HCT116 (cell line): ENCODE data around the gene TRIP13. TPM values are rescaled to one million over a fixed set of nuclear protein-coding genes. Genes with fewer than 3 reads are reported as not detected.

Experiments used
- ATAC-seq: fragments of 200-7000 bp; cut with Tn5 transposase; 2 replicates; pipeline ENCODE4 v1.9.1; 2020; ENCODE audit warnings: mild to moderate bottlenecking, moderate library complexity
- BruUV-seq: library from RNA; stranded (reverse); fragments of 400-500 nt; replicated peaks from 2 replicates; lab custom pipeline; 2021; lab: Mats Ljungman, UMichigan
- CTCF ChIA-PET: fragments of 300-600 bp; sonication (Branson Sonifier 250); formaldehyde crosslinking; loops from one replicate; lab custom pipeline; 2021; ENCODE audit warnings: antibody characterized with exemption; lab: Charles Lee
- POLR2A ChIA-PET: fragments of 300-600, 350-600 bp; sonication (Branson Sonifier 250); formaldehyde crosslinking; loops from one replicate; lab custom pipeline; 2021; ENCODE audit warnings: antibody characterized with exemption; lab: Charles Lee
- RAD21 ChIA-PET, 2 experiments: fragments of 300-600 bp; sonication (Branson Sonifier 250); formaldehyde crosslinking; loops; one replicate each; lab custom pipeline; 2023; ENCODE audit warnings: low total read pairs in 2 of 2; ENCODE audit not compliant: uncharacterized antibody in 2 of 2, unreplicated experiment in 2 of 2, low non-redundant PET in 1 of 2; lab: Charles Lee
- DNase-seq: peaks from one replicate; pipeline ENCODE4 v3.0.0-alpha.2; 2010; ENCODE audit warnings: low read depth, low spot score
- H2AFZ ChIP-seq: fragments of 200-600 bp; shearing (Covaris generic), sonication (generic); 2 replicates; pipeline ENCODE4 v1.6.1; 2017; ENCODE audit warnings: low read depth, mixed run types, mixed read lengths, antibody characterized with exemption, low read length; ENCODE audit not compliant: poor library complexity, severe bottlenecking
- H3K27ac ChIP-seq: 2 replicates; pipeline ENCODE4 v1.5.1; 2012; ENCODE audit warnings: low read depth, low read length
- H3K27me3 ChIP-seq: fragments of 200-600 bp; sonication (generic); 2 replicates; pipeline ENCODE4 v1.6.1; 2016; ENCODE audit warnings: mixed run types, low read length, mixed read lengths; ENCODE audit not compliant: insufficient read depth
- H3K36me3 ChIP-seq, 2 experiments: fragments of 200-500 bp in 1 of 2; fragments of 200-600 bp in 1 of 2; sonication (Bioruptor generic) in 1 of 2; sonication (generic) in 1 of 2; 2 replicates each; pipeline versions ENCODE4 v1.5.1 to v1.6.1; 2014 to 2016; ENCODE audit warnings: low read length in 2 of 2, inconsistent platforms in 1 of 2, mixed read lengths in 1 of 2, mixed run types in 1 of 2; ENCODE audit not compliant: insufficient read depth in 2 of 2, control insufficient read depth in 1 of 2
- H3K4me1 ChIP-seq, 2 experiments: fragments of 200-600 bp in 1 of 2; sonication (generic) in 1 of 2; 2 replicates each; pipeline versions ENCODE4 v1.5.1 to v1.6.1; 2012 to 2017; ENCODE audit warnings: low read length in 2 of 2, inconsistent platforms in 1 of 2, mild to moderate bottlenecking in 1 of 2, mixed read lengths in 1 of 2, mixed run types in 1 of 2, moderate library complexity in 1 of 2; ENCODE audit not compliant: insufficient read depth in 2 of 2, control insufficient read depth in 1 of 2
- H3K4me2 ChIP-seq: fragments of 200-600 bp; sonication (generic); 2 replicates; pipeline ENCODE4 v1.6.1; 2017; ENCODE audit warnings: mixed run types, low read length, mixed read lengths
- H3K4me3 ChIP-seq, 2 experiments: fragments of 200-600 bp in 1 of 2; sonication (generic) in 1 of 2; replicated peaks in 1 of 2; 2 replicates each; pipeline ENCODE4 v1.5.1; 2011 to 2016; ENCODE audit warnings: low read length in 2 of 2, control low read depth in 1 of 2, low read depth in 1 of 2, mild to moderate bottlenecking in 1 of 2, mixed read lengths in 1 of 2, mixed run types in 1 of 2
- H3K79me2 ChIP-seq: fragments of 200-600 bp; sonication (generic); 2 replicates; pipeline ENCODE4 v1.6.1; 2017; ENCODE audit warnings: mild to moderate bottlenecking, mixed run types, low read length, moderate library complexity, mixed read lengths; ENCODE audit not compliant: insufficient read depth
- H3K9ac ChIP-seq: fragments of 200-600 bp; sonication (generic); 2 replicates; pipeline ENCODE4 v1.6.1; 2016; ENCODE audit warnings: low read length, mixed read lengths
- H3K9me2 ChIP-seq: fragments of 200-600 bp; sonication (generic), shearing (Covaris generic); 2 replicates; pipeline ENCODE4 v1.6.1; 2017; ENCODE audit warnings: mixed run types, mild to moderate bottlenecking, moderate library complexity; ENCODE audit not compliant: insufficient read depth
- H3K9me3 ChIP-seq, 2 experiments: fragments of 200-500 bp in 1 of 2; fragments of 200-600 bp in 1 of 2; sonication (Bioruptor generic) in 1 of 2; sonication (generic) in 1 of 2; 2 replicates each; pipeline ENCODE4 v1.6.1; 2014 to 2017; ENCODE audit warnings: low read length in 2 of 2, mixed read lengths in 2 of 2, inconsistent platforms in 1 of 2, low read depth in 1 of 2, mild to moderate bottlenecking in 1 of 2, mixed run types in 1 of 2, moderate library complexity in 1 of 2; ENCODE audit not compliant: control insufficient read depth in 1 of 2, insufficient read depth in 1 of 2
- H4K20me1 ChIP-seq: fragments of 200-600 bp; sonication (generic), shearing (Covaris generic); 2 replicates; pipeline ENCODE4 v1.6.1; 2017; ENCODE audit warnings: mixed run types, mild to moderate bottlenecking, moderate library complexity; ENCODE audit not compliant: insufficient read depth
- CBX3 ChIP-seq: IDR thresholded peaks from 2 replicates; pipeline ENCODE4 v1.6.1; 2012; ENCODE audit warnings: low read depth
- CTCF ChIP-seq, 3 experiments: fragments of 200-600 bp in 1 of 3; sonication (generic) in 1 of 3; IDR thresholded peaks in 2 of 3; conservative IDR thresholded peaks in 1 of 3; 2 replicates each; pipeline ENCODE4 v1.5.1; 2012 to 2017; ENCODE audit warnings: low read depth in 2 of 3, low read length in 2 of 3, antibody characterized with exemption in 1 of 3, borderline replicate concordance in 1 of 3, control low read depth in 1 of 3, mild to moderate bottlenecking in 1 of 3, mixed read lengths in 1 of 3, mixed run types in 1 of 3, moderate library complexity in 1 of 3; ENCODE audit not compliant: insufficient read depth in 1 of 3
- EZH2phosphoT487 ChIP-seq: fragments of 200-600 bp; IDR thresholded peaks from 2 replicates; pipeline ENCODE4 v1.6.1; 2018; ENCODE audit warnings: antibody characterized with exemption, borderline replicate concordance
- ZBTB33 ChIP-seq: IDR thresholded peaks from 2 replicates; pipeline ENCODE4 v1.6.1; 2011; ENCODE audit warnings: mild to moderate bottlenecking, low read length, moderate library complexity; ENCODE audit not compliant: insufficient replicate concordance; ENCODE audit errors: extremely low read depth
- ZNF274 ChIP-seq: fragments of 200-500 bp; sonication (Bioruptor generic); IDR thresholded peaks from 2 replicates; pipeline ENCODE4 v1.6.1; 2014; ENCODE audit warnings: mild to moderate bottlenecking, low read depth, low read length, inconsistent platforms
- intact Hi-C: fragments of 100-400 bp; cut with micrococcal nuclease; formaldehyde crosslinking; loops from 2 replicates; pipeline ENCODE4 v1.10.0; 2022
- total RNA-seq: library from RNA; stranded (reverse); gene quantifications from one replicate; pipeline ENCODE4 v1.2.1, GENCODE V29; 2021; ENCODE audit not compliant: unreplicated experiment
- TF ChIP-seq, protein P1 (sequence below): IDR thresholded peaks from 2 replicates; pipeline ENCODE4 v1.6.1; 2012; ENCODE audit warnings: low read depth
- TF ChIP-seq, protein P2 (sequence below): IDR thresholded peaks from 2 replicates; pipeline ENCODE4 v1.6.1; 2012

TRIP13 gene
- total RNA-seq, 1 experiment from 2014 or later, result 45.0 TPM

- Histone ChIP-seq H3K27me3 (no peaks in the 10 kb centered on the region), H3K9ac (no peak overlapping the region), H3K36me3 (peaks cover 35 to 40% of the 10 kb centered on the region in 2 experiments), H3K27ac (no peak overlapping the region), H3K79me2 (no peaks in the 10 kb centered on the region), H3K4me3 (no peak overlapping the region), H3K4me1 (no peaks in the 10 kb centered on the region), H2AFZ (no peak overlapping the region), H3K9me3 (no peaks in the 10 kb centered on the region), H4K20me1 (no peaks in the 10 kb centered on the region), H3K9me2 (no peaks in the 10 kb centered on the region), H3K4me2 (no peak overlapping the region)
- DNase-seq (no peak), ATAC-seq (no peak)
- BruUV-seq, result no TSS peak
- TF ChIP-seq ZNF274, result no peak
- no peak for TF ChIP-seq EZH2phosphoT487
- TF ChIP-seq, protein P1, sequence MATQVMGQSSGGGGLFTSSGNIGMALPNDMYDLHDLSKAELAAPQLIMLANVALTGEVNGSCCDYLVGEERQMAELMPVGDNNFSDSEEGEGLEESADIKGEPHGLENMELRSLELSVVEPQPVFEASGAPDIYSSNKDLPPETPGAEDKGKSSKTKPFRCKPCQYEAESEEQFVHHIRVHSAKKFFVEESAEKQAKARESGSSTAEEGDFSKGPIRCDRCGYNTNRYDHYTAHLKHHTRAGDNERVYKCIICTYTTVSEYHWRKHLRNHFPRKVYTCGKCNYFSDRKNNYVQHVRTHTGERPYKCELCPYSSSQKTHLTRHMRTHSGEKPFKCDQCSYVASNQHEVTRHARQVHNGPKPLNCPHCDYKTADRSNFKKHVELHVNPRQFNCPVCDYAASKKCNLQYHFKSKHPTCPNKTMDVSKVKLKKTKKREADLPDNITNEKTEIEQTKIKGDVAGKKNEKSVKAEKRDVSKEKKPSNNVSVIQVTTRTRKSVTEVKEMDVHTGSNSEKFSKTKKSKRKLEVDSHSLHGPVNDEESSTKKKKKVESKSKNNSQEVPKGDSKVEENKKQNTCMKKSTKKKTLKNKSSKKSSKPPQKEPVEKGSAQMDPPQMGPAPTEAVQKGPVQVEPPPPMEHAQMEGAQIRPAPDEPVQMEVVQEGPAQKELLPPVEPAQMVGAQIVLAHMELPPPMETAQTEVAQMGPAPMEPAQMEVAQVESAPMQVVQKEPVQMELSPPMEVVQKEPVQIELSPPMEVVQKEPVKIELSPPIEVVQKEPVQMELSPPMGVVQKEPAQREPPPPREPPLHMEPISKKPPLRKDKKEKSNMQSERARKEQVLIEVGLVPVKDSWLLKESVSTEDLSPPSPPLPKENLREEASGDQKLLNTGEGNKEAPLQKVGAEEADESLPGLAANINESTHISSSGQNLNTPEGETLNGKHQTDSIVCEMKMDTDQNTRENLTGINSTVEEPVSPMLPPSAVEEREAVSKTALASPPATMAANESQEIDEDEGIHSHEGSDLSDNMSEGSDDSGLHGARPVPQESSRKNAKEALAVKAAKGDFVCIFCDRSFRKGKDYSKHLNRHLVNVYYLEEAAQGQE, result no peak
- TF ChIP-seq ZBTB33, result no peak
- TF ChIP-seq, protein P2, sequence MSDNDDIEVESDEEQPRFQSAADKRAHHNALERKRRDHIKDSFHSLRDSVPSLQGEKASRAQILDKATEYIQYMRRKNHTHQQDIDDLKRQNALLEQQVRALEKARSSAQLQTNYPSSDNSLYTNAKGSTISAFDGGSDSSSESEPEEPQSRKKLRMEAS, result no peak
- no peak for TF ChIP-seq CBX3
- no peak for TF ChIP-seq CTCF (IDR thresholded peaks at IDR 0.05 in 2 of 3, conservative IDR thresholded peaks at IDR 0.05 in 1 of 3; ENCODE audit: borderline replicate concordance in 1 of 3, insufficient read depth in 1 of 3, low read depth in 2 of 3, low read length in 2 of 3)
- RAD21 ChIA-PET, result no interaction called here
- CTCF ChIA-PET, result no interaction called here
- intact Hi-C loops, result no loop called here
- POLR2A ChIA-PET, result no interaction called here
Measured at GRCh38 chr5:865168-865521, 27.5 kb upstream of the TRIP13 start.
